ENCODE results near the gene THEMIS.

THEMIS gene

GRCh38 chr6:127807806-127808517, 92.9 kb downstream of the THEMIS start:
- TF ChIP-seq REST (IDR thresholded peaks at IDR 0.05; ENCODE audit: low read depth): no peak
- no peak for TF ChIP-seq RAD21 (IDR thresholded peaks at IDR 0.05; ENCODE audit: low read depth)
- no peak for TF ChIP-seq YY1 (IDR thresholded peaks at IDR 0.05; ENCODE audit: low read depth)
- TF ChIP-seq TEAD4 (IDR thresholded peaks at IDR 0.05): no peak
- TF ChIP-seq EP300 (IDR thresholded peaks at IDR 0.05; ENCODE audit: borderline replicate concordance): no peak
- TF ChIP-seq CEBPB (IDR thresholded peaks at IDR 0.05): no peak
- no peak for TF ChIP-seq FOXM1 (IDR thresholded peaks at IDR 0.05; ENCODE audit: borderline replicate concordance, low read depth)
- TF ChIP-seq USF1 (IDR thresholded peaks at IDR 0.05): no peak
- TF ChIP-seq MAX (IDR thresholded peaks at IDR 0.05): no peak
- no peak for TF ChIP-seq ZBTB7A (IDR thresholded peaks at IDR 0.05; ENCODE audit: low read depth)
- TF ChIP-seq CREB1 (IDR thresholded peaks at IDR 0.05; ENCODE audit: low read depth): no peak
- no peak for TF ChIP-seq NFIC (IDR thresholded peaks at IDR 0.05)
- no peak for TF ChIP-seq TCF12 (IDR thresholded peaks at IDR 0.05; ENCODE audit: low read depth)
- TF ChIP-seq TAF1 (IDR thresholded peaks at IDR 0.05; ENCODE audit: low read depth): no peak
- TF ChIP-seq EGR1 (IDR thresholded peaks at IDR 0.05): no peak

- TF ChIP-seq ZBTB7A (IDR thresholded peaks at IDR 0.05; ENCODE audit: low read depth) (no peak), EP300 (IDR thresholded peaks at IDR 0.05; ENCODE audit: borderline replicate concordance) (no peak), MAX (IDR thresholded peaks at IDR 0.05) (no peak), CEBPB (IDR thresholded peaks at IDR 0.05) (no peak), TAF1 (IDR thresholded peaks at IDR 0.05; ENCODE audit: low read depth) (no peak), RAD21 (IDR thresholded peaks at IDR 0.05; ENCODE audit: low read depth) (no peak), TCF12 (IDR thresholded peaks at IDR 0.05; ENCODE audit: low read depth) (no peak), USF1 (IDR thresholded peaks at IDR 0.05) (no peak), FOXM1 (IDR thresholded peaks at IDR 0.05; ENCODE audit: borderline replicate concordance, low read depth) (no peak), EGR1 (IDR thresholded peaks at IDR 0.05) (no peak), REST (IDR thresholded peaks at IDR 0.05; ENCODE audit: low read depth) (no peak), CREB1 (IDR thresholded peaks at IDR 0.05; ENCODE audit: low read depth) (no peak), YY1 (IDR thresholded peaks at IDR 0.05; ENCODE audit: low read depth) (no peak), TEAD4 (IDR thresholded peaks at IDR 0.05) (no peak), NFIC (IDR thresholded peaks at IDR 0.05) (no peak)
Measured at GRCh38 chr6:127796713-127797112, 104.1 kb downstream of the THEMIS start.

GRCh38 chr6:127794405-127794804, 106.5 kb downstream of the THEMIS start:
- TF ChIP-seq NFIC (IDR thresholded peaks at IDR 0.05): no peak
- no peak for TF ChIP-seq REST (IDR thresholded peaks at IDR 0.05; ENCODE audit: low read depth)
- TF ChIP-seq TEAD4 (IDR thresholded peaks at IDR 0.05): no peak
- no peak for TF ChIP-seq TCF12 (IDR thresholded peaks at IDR 0.05; ENCODE audit: low read depth)
- no peak for TF ChIP-seq USF1 (IDR thresholded peaks at IDR 0.05)
- TF ChIP-seq FOXM1 (IDR thresholded peaks at IDR 0.05; ENCODE audit: borderline replicate concordance, low read depth): no peak
- no peak for TF ChIP-seq TAF1 (IDR thresholded peaks at IDR 0.05; ENCODE audit: low read depth)
- TF ChIP-seq EP300 (IDR thresholded peaks at IDR 0.05; ENCODE audit: borderline replicate concordance): no peak
- TF ChIP-seq CREB1 (IDR thresholded peaks at IDR 0.05; ENCODE audit: low read depth): no peak
- no peak for TF ChIP-seq EGR1 (IDR thresholded peaks at IDR 0.05)
- no peak for TF ChIP-seq MAX (IDR thresholded peaks at IDR 0.05)
- TF ChIP-seq ZBTB7A (IDR thresholded peaks at IDR 0.05; ENCODE audit: low read depth): no peak
